K562 (cell line): ENCODE data around the gene PARP9. TPM values are rescaled to one million over a fixed set of nuclear protein-coding genes. Genes with fewer than 3 reads are reported as not detected.
A peak's percentile ranks its signal among the peaks of the same experiment; 100 is the strongest.

Experiments used
- ATF1 ChIP-seq, 2 experiments: fragments of 450-650 bp in 1 of 2; IDR thresholded peaks; 2 replicates each; pipeline ENCODE4 v1.6.1; 2016; ENCODE audit warnings: missing compliant biosample characterization in 1 of 2, missing genetic modification characterization in 1 of 2
- BCOR ChIP-seq: fragments of 450-650 bp; IDR thresholded peaks from 2 replicates; pipeline ENCODE4 v1.6.1; 2016
- CBFA2T3 ChIP-seq: fragments of 450-650 bp; IDR thresholded peaks from 2 replicates; pipeline ENCODE4 v1.6.1; 2017
- CBX2 ChIP-seq: fragments of 200-600 bp; sonication (generic); IDR thresholded peaks from one replicate; pipeline ENCODE4 v1.6.1; 2012; ENCODE audit warnings: mild to moderate bottlenecking, low read length, inconsistent platforms; ENCODE audit not compliant: insufficient read depth, poor library complexity, severe bottlenecking
- CHD4 ChIP-seq: fragments of 200-600 bp; sonication (generic); IDR thresholded peaks from 3 replicates; pipeline ENCODE4 v1.6.1; 2012; ENCODE audit warnings: low read depth, mild to moderate bottlenecking, mixed read lengths, low read length, inconsistent platforms; ENCODE audit not compliant: insufficient read depth, insufficient replicate concordance, poor library complexity, severe bottlenecking
- DIDO1 ChIP-seq: fragments of 450-650 bp; IDR thresholded peaks from 2 replicates; pipeline ENCODE4 v1.6.1; 2016; ENCODE audit warnings: low read depth, missing biosample characterization, missing genetic modification characterization
- FIP1L1 ChIP-seq: fragments of 200-400 bp; formaldehyde crosslinking; IDR thresholded peaks from 2 replicates; pipeline ENCODE4 v1.6.1; 2018; ENCODE audit warnings: mild to moderate bottlenecking, low read depth, low read length; ENCODE audit not compliant: poor library complexity, severe bottlenecking
- IFI16 ChIP-seq: fragments of 250-450 bp; sonication (Bioruptor Pico); IDR thresholded peaks from 2 replicates; pipeline ENCODE4 v2.1.2; 2022; ENCODE audit warnings: mild to moderate bottlenecking, inconsistent platforms
- JUND ChIP-seq, 2 experiments: IDR thresholded peaks; 2 replicates in 1 of 2; 3 replicates in 1 of 2; pipeline ENCODE4 v1.6.1; 2011; ENCODE audit warnings: borderline replicate concordance in 2 of 2, low read depth in 2 of 2, low read length in 2 of 2, improper control_type of control experiment in 1 of 2, missing biosample characterization in 1 of 2, missing genetic modification characterization in 1 of 2, missing genetic modification reagents in 1 of 2
- KLF1 ChIP-seq: fragments of 450-650 bp; IDR thresholded peaks from 2 replicates; pipeline ENCODE4 v1.6.1; 2016; ENCODE audit warnings: missing genetic modification characterization, missing compliant biosample characterization
- NCOA2 ChIP-seq, 2 experiments: fragments of 450-650 bp; IDR thresholded peaks; 2 replicates each; pipeline ENCODE4 v1.6.1; 2018; ENCODE audit warnings: mild to moderate bottlenecking in 2 of 2, moderate library complexity in 1 of 2; ENCODE audit not compliant: partially characterized antibody in 2 of 2
- SIN3B ChIP-seq: fragments of 450-650 bp; IDR thresholded peaks from 2 replicates; pipeline ENCODE4 v1.6.1; 2017; ENCODE audit warnings: low read depth, mild to moderate bottlenecking, moderate library complexity
- TAF15 ChIP-seq: fragments of 200-400 bp; formaldehyde crosslinking; IDR thresholded peaks from 2 replicates; pipeline ENCODE4 v1.6.1; 2017; ENCODE audit warnings: mild to moderate bottlenecking, low read depth, low read length, moderate library complexity
- TCF3 ChIP-seq: sonication (generic); formaldehyde crosslinking; IDR thresholded peaks from 2 replicates; pipeline ENCODE4 v1.4.0; 2020; ENCODE audit warnings: mild to moderate bottlenecking, missing genetic modification reagents
- ZNF23 ChIP-seq: fragments of 250-450 bp; sonication (Bioruptor Pico); IDR thresholded peaks from 2 replicates; pipeline ENCODE4 v1.4.0; 2020; ENCODE audit warnings: mild to moderate bottlenecking
- ZNF311 ChIP-seq: fragments of 250-450 bp; sonication (Bioruptor Pico); IDR thresholded peaks from 2 replicates; pipeline ENCODE4 v1.4.0; 2020; ENCODE audit warnings: mild to moderate bottlenecking, moderate library complexity
- ZNF780A ChIP-seq: fragments of 250-450 bp; sonication (Bioruptor Pico); IDR thresholded peaks from 2 replicates; pipeline ENCODE4 v1.5.0; 2021; ENCODE audit warnings: mild to moderate bottlenecking
- polyA plus RNA-seq, 8 experiments: library from polyadenylated mRNA; depleted of rRNA in 4 of 8; stranded (reverse) in 5 of 8; unstranded in 3 of 8; fragments of >200 nt; fragmentation: Nextera tagmentation in 2 of 8; fragmentation: Illumina TruSeq in 1 of 8; extraction: Ambion mirVana in 2 of 8; extraction: Trizol in 1 of 8; gene quantifications; 2 replicates each; pipeline versions ENCODE4 v1.2.1 to v1.2.3, GENCODE V29; 2011 to 2014; ENCODE audit warnings: inconsistent platforms in 1 of 8, missing spikeins in 1 of 8
- total RNA-seq, 7 experiments: library from RNA; depleted of rRNA in 6 of 7; stranded (reverse); fragments of >200 nt in 6 of 7; fragmentation: Illumina TruSeq in 2 of 7; extraction: Trizol in 2 of 7; gene quantifications; 2 replicates each; pipeline versions ENCODE4 v1.2.1 to v1.2.3, GENCODE V29; 2011 to 2021; ENCODE audit warnings: low replicate concordance in 1 of 7
- TF ChIP-seq, protein P1 (sequence below): fragments of 450-650 bp; formaldehyde crosslinking; conservative IDR thresholded peaks from 2 replicates; pipeline ENCODE4 v1.4.0; 2022; ENCODE audit warnings: mild to moderate bottlenecking, missing genetic modification characterization
- TF ChIP-seq, protein P2 (sequence below), 2 experiments: fragments of 450-650 bp; conservative IDR thresholded peaks; 2 replicates each; pipeline ENCODE4 v1.6.1; 2017; ENCODE audit warnings: mild to moderate bottlenecking in 2 of 2, moderate library complexity in 2 of 2
- TF ChIP-seq, protein P3 (sequence below): fragments of 450-650 bp; IDR thresholded peaks from 2 replicates; pipeline ENCODE4 v1.6.1; 2017; ENCODE audit warnings: mild to moderate bottlenecking, moderate library complexity
- TF ChIP-seq, protein P4 (sequence below): fragments of 250-450 bp; sonication (Bioruptor Pico); IDR thresholded peaks from 2 replicates; pipeline ENCODE4 v1.5.0; 2021
- TF ChIP-seq, protein P5 (sequence below): sonication (generic); formaldehyde crosslinking; IDR thresholded peaks from 2 replicates; pipeline ENCODE4 v1.8.1; 2023; ENCODE audit warnings: mild to moderate bottlenecking, missing genetic modification reagents, moderate library complexity

The PARP9 gene
- total and polyA plus RNA-seq, 9 of the 15 experiments (the other 6 are each of a cell fraction or from before 2014, with no cell fraction given), result 2.1 to 4.8 (median 3.4) TPM

DNA sequence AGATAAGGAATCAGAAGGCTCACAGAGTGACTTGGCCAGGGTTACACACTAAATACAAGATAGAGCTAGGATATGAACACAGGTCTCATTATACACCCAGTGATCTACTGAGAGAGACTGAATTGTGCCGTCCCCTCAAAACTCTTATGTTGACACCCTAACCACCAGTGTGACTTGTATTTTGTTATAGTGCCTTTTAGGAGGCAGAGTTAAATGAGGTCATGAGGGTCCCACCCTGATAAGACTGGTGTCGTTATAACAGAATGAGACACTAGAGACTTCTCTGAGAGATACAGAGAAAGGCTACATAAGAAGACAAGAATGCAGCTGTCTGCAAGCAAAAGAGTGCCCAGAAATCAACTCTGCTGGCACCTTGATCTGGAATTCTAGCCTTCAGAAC lies 62.0 kb downstream of the PARP9 start (continued):
- TF ChIP-seq ATF1 (CRISPR knock-in tag; IDR thresholded peaks at IDR 0.05) (no peak), ATF1 (tag; IDR thresholded peaks at IDR 0.05) (peak; percentile 66), IFI16 (CRISPR knock-in tag) (no peak), ZNF23 (CRISPR knock-in tag) (no peak), NCOA2 (IDR thresholded peaks at IDR 0.05; ENCODE audit: partially characterized antibody in 2 of 2) (no peak), DIDO1 (tag) (no peak), TCF3 (CRISPR knock-in tag) (no peak), JUND (IDR thresholded peaks at IDR 0.05; ENCODE audit: borderline replicate concordance, low read depth, low read length) (peak; percentile 81), JUND (tag; IDR thresholded peaks at IDR 0.05; ENCODE audit: borderline replicate concordance, low read depth, low read length) (peak; percentile 74; the same call in 2 of the 3 replicates), TAF15 (no peak), CBX2 (no peak), CHD4 (no peak), FIP1L1 (no peak), CBFA2T3 (0 out of 2 replicates have a peak, but pooled peaks have one; percentile 7), ZNF780A (CRISPR knock-in tag) (no peak), SIN3B (no peak), ZNF311 (CRISPR knock-in tag) (no peak), BCOR (no peak), KLF1 (tag) (peak; percentile 96)
- TF ChIP-seq, protein P1, sequence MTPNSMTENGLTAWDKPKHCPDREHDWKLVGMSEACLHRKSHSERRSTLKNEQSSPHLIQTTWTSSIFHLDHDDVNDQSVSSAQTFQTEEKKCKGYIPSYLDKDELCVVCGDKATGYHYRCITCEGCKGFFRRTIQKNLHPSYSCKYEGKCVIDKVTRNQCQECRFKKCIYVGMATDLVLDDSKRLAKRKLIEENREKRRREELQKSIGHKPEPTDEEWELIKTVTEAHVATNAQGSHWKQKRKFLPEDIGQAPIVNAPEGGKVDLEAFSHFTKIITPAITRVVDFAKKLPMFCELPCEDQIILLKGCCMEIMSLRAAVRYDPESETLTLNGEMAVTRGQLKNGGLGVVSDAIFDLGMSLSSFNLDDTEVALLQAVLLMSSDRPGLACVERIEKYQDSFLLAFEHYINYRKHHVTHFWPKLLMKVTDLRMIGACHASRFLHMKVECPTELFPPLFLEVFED (CRISPR knock-in tag), result no peak
- TF ChIP-seq, protein P2, sequence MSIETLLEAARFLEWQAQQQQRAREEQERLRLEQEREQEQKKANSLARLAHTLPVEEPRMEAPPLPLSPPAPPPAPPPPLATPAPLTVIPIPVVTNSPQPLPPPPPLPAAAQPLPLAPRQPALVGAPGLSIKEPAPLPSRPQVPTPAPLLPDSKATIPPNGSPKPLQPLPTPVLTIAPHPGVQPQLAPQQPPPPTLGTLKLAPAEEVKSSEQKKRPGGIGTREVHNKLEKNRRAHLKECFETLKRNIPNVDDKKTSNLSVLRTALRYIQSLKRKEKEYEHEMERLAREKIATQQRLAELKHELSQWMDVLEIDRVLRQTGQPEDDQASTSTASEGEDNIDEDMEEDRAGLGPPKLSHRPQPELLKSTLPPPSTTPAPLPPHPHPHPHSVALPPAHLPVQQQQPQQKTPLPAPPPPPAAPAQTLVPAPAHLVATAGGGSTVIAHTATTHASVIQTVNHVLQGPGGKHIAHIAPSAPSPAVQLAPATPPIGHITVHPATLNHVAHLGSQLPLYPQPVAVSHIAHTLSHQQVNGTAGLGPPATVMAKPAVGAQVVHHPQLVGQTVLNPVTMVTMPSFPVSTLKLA (conservative IDR thresholded peaks at IDR 0.05), result peak in 1 of 2 experiments; percentile 26; a peak in 1 of 4 replicates
- TF ChIP-seq, protein P3, sequence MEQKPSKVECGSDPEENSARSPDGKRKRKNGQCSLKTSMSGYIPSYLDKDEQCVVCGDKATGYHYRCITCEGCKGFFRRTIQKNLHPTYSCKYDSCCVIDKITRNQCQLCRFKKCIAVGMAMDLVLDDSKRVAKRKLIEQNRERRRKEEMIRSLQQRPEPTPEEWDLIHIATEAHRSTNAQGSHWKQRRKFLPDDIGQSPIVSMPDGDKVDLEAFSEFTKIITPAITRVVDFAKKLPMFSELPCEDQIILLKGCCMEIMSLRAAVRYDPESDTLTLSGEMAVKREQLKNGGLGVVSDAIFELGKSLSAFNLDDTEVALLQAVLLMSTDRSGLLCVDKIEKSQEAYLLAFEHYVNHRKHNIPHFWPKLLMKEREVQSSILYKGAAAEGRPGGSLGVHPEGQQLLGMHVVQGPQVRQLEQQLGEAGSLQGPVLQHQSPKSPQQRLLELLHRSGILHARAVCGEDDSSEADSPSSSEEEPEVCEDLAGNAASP, result peak; percentile 70; the same call in 1 of the 2 replicates
- TF ChIP-seq, protein P4, sequence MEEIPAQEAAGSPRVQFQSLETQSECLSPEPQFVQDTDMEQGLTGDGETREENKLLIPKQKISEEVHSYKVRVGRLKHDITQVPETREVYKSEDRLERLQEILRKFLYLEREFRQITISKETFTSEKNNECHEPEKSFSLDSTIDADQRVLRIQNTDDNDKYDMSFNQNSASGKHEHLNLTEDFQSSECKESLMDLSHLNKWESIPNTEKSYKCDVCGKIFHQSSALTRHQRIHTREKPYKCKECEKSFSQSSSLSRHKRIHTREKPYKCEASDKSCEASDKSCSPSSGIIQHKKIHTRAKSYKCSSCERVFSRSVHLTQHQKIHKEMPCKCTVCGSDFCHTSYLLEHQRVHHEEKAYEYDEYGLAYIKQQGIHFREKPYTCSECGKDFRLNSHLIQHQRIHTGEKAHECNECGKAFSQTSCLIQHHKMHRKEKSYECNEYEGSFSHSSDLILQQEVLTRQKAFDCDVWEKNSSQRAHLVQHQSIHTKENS (CRISPR knock-in tag), result no peak
- TF ChIP-seq, protein P5, sequence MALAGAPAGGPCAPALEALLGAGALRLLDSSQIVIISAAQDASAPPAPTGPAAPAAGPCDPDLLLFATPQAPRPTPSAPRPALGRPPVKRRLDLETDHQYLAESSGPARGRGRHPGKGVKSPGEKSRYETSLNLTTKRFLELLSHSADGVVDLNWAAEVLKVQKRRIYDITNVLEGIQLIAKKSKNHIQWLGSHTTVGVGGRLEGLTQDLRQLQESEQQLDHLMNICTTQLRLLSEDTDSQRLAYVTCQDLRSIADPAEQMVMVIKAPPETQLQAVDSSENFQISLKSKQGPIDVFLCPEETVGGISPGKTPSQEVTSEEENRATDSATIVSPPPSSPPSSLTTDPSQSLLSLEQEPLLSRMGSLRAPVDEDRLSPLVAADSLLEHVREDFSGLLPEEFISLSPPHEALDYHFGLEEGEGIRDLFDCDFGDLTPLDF, result no peak
